GM12892 (cell line): ENCODE data around the gene RABL6.

ENCODE experiments used
- POLR2A ChIP-seq: IDR thresholded peaks from 2 replicates; pipeline ENCODE4 v1.6.1; 2011; ENCODE audit warnings: low read depth, low read length, control low read depth
- TAF1 ChIP-seq: IDR thresholded peaks from 2 replicates; pipeline ENCODE4 v1.6.1; 2011; ENCODE audit warnings: low read depth, mild to moderate bottlenecking, control low read depth, low read length, borderline replicate concordance

- no peak for TF ChIP-seq POLR2A
- no peak for TF ChIP-seq TAF1
Observed at GRCh38 chr9:136795000-136795348, 12.8 kb upstream of the RABL6 start.
